Astrocyte of the hippocampus (primary cell): ENCODE data around the gene NKD1.

Experiments
- DNase-seq: peaks from one replicate; pipeline ENCODE4 v3.0.0; 2011; ENCODE audit warnings: low read depth, low spot score

The NKD1 gene

GRCh38 chr16:50629334-50629733 is 81.1 kb downstream of the NKD1 start:
- no peak for DNase-seq

GRCh38 chr16:50630394-50631020 is 82.3 kb downstream of the NKD1 start:
- DNase-seq = no peak

GRCh38 chr16:50631249-50631984 is 83.2 kb downstream of the NKD1 start:
- DNase-seq = no peak

DNA sequence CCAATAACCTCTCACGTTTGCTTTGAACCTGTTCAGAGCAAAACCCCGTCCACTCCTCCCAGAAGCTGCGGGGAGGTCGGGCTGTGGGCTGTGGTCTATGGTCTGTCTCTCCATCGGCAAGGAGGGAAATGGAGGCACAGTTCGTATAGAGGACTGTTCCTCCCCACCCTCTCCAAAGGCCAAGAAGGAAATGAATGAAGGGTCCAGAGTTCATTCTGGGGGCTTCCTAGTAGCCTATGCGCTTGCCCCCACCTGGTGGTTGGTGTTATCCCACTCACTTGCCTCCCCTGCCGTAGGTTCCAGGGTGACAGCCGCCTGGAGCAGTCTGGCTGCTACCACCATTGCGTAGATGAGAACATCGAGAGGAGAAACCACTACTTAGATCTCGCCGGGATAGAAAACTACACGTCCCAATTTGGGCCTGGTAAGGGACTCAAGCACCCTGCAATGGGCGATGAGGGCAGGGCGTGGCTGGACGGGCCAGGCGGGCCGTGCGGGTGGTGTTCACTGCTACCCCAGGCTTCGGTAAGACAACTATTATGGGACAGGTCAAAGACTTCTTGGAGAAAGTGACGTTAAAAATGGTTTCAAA is 83.9 kb downstream of the NKD1 start:
- DNase-seq = no peak

DNA sequence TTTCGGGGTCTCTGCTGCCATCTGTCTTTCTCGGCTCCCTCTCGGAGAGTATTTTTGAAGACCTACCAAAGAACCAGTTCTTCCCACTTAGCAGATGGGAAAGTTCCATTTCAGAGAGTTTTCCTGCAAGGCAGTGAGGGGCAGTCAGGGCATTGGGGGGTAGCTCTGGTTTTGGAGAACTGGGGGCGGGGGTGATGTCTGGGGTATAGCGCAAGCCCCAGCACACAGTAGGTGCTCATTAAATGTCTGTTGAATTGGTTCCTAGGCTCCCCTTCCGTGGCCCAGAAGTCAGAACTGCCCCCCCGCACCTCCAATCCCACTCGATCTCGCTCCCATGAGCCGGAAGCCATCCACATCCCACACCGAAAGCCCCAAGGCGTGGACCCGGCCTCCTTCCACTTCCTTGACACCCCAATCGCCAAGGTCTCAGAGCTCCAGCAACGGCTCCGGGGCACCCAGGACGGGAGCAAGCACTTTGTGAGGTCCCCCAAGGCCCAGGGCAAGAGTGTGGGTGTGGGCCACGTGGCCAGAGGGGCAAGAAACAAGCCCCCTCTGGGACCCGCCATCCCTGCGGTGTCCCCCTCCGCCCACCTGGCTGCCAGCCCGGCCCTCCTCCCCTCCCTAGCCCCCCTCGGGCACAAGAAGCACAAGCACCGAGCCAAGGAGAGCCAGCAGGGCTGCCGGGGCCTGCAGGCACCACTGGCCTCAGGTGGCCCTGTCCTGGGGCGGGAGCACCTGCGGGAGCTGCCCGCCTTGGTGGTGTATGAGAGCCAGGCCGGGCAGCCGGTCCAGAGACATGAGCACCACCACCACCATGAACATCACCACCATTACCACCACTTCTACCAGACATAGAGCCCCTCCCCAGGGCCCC is 85.0 kb downstream of the NKD1 start:
- no peak for DNase-seq

DNA sequence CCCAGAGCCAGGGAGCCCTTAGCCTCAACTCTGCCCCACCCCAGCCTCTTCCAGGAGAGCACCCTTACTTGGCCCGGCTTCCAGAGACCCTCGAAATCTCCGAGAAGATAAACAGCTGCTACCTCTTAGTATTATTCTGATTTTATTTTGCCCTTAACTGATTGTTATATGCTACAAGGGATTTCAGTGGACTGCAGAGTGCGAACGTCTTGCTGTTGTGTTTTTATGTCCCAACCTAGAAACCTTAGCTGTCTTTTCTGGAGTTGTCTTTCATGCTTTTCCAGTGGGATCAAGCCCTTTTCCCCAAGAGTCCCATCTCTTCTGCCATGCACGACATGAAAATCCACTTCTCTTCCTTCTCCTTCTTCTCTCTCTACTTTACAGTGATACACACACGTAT is 85.9 kb downstream of the NKD1 start:
- no peak for DNase-seq

- DNase-seq = no peak
Observed at GRCh38 chr16:50634947-50635346, 86.8 kb downstream of the NKD1 start.

GRCh38 chr16:50635505-50636392 is 87.6 kb downstream of the NKD1 start:
- DNase-seq = no peak

GRCh38 chr16:50636753-50637374 is 88.7 kb downstream of the NKD1 start:
- no peak for DNase-seq

DNA sequence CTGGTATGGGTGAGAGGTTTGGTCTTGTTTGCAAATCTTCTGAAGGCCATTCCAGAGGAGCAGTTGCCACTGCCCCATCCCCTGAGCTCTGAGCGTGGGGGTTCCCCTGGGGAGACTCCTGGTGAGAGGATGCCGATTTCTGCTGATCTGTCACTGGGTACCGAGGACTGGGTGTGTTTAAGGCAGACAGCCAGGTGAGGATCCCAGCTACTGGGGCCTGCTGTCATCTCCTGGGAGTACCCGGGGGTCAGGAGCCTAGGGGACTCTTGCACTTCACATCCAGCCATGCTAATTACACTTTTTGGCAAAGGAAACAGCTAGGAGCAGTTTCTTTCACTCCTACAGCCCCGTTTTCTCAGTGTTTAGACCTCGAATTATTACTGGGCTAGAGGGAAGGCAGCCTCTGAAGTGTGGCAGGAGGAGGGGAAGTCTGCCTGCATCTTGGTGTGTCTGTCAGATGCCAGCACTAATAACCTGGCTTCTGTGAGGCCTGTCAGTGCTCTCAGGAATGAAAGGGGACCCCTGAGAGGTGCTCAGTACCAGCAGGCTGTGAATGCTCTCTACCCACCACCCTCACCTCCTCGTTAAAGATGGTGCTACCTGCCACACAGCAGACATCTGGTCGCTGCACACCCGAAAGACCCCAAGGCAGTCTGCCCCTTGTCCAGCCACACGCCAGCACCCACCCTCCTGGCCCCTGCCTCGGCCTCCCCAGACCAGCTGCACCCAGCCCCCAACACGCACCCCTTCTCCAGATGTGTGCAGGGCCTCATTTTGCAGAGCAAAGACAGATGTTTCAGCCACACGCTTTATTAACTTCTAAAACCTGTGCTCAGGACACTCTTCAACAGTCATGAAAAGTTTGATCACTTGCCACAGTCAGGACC is 89.8 kb downstream of the NKD1 start:
- DNase-seq = no peak

DNA sequence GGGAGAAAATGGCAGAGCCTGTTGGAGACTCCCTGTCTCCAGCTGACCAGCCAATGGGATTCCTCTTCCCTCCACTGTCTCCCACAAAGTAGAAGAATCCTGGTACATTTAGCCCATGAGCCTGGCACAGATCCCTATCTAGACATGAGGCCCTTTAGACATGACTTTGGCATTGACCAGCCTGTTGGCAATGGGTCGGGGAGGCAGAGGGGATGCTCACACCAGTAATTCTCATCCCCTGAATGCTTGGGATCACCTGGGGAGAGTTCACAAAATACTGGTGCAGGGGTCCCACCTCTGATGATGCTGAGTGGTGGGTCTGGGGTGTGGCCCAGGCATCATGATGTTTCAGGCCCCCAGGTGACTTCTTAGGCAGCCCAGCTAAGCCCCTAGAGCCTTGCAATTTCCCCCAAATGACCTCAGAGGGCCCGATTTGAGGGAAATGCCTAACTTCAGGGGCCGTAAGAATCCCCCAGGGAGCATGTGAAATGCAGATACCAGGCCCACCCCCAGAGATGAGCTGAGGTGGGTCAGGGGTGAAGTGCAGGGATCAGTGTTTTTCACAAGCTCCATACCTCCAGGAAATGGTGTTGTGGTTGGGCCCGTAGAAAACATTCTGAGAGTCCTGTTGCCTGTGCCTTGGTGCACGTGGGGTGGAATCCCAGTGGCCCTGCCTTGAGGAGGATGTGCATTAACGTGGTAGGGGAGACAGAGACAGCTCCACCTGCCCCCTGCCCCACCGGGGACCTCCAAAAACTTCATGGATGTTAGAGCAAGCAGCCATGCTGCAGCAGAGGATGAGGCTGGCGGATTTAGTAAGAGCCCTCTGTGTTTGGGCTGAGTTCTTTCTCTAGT is 90.8 kb downstream of the NKD1 start:
- no peak for DNase-seq

DNA sequence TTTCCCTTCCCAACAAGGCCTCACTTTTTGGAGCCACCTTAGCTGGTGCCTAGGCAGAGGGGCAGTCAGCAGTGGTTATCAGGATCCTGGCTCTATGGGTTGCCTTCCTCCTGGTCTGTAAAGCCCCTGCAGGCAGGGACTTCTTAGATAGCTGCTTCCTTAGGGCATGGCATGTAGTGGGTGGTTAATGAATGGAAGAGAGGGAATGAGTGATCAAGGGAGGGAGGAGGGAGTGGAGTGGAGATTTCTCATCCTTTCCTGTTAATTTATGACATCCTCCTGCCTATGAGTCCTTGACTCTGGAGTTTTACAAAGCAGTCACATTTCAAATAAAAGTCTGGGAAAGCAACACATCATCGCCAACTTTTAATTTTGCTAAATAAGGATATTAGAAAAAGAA is 92.2 kb downstream of the NKD1 start:
- no peak for DNase-seq

GRCh38 chr16:50640919-50641817 is 93.0 kb downstream of the NKD1 start:
- no peak for DNase-seq

GRCh38 chr16:50641818-50642187 is 93.6 kb downstream of the NKD1 start:
- no peak for DNase-seq

GRCh38 chr16:50642349-50642748 is 94.2 kb downstream of the NKD1 start:
- DNase-seq = no peak

DNA sequence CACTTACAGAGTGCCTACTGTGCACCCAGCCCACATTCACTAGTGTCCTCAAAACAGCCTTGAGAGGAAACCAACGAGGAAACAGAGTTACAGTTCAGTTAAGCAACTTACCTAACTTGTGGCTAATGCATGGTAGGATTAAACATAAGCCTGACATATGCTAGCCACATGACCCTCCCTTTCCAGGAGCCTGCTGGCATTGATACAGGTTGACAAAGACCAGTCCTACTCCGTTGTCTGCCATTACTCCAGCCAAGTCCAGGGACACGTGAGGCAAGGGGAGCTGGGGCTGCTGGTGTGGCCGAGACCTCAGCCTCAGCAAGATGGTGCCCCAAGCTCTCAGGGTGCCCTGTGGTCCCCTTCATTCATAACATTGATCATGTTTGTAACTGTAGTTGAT is 95.0 kb downstream of the NKD1 start:
- no peak for DNase-seq

DNA sequence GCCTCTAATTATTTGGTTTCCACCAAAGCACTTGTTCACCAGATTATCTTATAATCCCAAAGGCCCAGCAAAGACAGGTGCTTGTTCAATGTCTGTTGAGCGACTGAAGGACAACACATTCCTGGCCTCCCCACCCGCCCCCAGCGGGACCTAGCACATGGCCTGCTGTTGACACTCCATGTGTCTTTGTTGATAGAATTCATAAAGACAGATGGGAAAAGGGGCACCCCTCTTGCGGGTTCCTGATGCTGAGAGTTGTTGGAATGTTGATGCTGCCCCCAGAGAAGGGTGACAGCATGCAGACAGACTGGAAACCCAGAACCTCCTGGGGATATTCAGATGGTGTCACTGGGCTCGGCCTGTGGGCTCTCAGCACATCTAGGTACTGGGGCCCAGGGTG is 96.0 kb downstream of the NKD1 start:
- DNase-seq = no peak

- peak; percentile 62 for DNase-seq
Observed at GRCh38 chr16:50644729-50645128, 96.5 kb downstream of the NKD1 start.
